Measurements from ENCODE around the gene RAVER1.

DNA sequence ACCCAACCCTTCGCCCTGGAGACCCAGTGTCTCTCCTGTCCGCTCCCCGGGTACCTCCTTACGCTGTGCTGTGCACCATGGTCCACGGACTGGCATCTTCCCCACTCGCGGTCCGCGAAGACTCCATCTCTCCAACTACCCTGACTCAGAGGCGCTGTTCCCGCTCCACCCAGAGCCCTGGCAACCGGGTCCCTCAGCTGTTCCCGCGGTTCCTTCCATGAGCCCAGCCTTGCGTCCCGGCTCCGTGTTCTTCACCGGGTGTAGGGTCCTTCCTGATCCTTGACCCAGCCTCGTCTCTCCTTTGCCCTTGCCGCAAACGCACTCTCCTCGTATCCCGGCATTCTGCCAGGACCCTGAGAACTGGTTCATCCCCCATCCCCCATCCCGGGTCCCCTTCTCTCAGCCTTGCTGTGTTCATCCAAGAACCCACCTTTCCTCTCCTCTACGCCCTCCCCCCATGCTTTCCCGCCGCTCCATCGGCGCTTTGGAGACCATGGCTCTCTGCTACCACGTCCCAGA lies 42.9 kb downstream of the RAVER1 start:
- TF ChIP-seq POLR2AphosphoS5 (IDR thresholded peaks at IDR 0.05; ENCODE audit: insufficient read depth in 1 of 2, low read depth in 1 of 2) (no peak), POLR2A (IDR thresholded peaks at IDR 0.05) (no peak)

Data from vagina (tissue), 2 donors.